ENCODE results near the gene DDOST. TPM values are rescaled to one million over a fixed set of nuclear protein-coding genes. Genes with fewer than 3 reads are reported as not detected.
A peak's percentile ranks its signal among the peaks of the same experiment; 100 is the strongest.

Gene DDOST
- total RNA-seq, 2 experiments from 2014 or later = 111 to 148 TPM

DNA sequence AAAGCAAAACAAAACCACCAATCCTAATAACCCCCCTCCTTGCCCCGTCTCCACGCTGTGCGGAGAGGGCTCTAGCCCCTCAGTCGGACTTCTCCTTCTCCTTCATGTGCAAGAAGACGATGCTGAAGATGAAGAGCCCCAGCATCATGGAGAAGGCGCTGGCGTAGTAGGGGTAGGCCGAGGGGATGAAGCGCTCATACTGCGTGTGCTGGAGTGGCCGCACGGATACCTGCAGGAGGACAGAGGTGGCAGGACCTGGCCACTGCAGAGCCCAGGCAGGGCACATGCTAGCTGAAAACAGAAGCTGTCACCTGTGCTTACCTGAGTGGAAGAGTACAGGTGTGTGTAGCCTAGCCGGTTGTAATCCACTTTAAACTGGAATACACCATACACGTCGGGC lies 8.9 kb downstream of the DDOST start:
- CTCF ChIA-PET (ENCODE audit: unreplicated experiment) = no interaction called here
- TSS peak; percentile 69 for BruUV-seq (replicated peaks)
- intact Hi-C loops (cut with micrococcal nuclease; ENCODE audit: unreplicated experiment) = no loop called here

DNA sequence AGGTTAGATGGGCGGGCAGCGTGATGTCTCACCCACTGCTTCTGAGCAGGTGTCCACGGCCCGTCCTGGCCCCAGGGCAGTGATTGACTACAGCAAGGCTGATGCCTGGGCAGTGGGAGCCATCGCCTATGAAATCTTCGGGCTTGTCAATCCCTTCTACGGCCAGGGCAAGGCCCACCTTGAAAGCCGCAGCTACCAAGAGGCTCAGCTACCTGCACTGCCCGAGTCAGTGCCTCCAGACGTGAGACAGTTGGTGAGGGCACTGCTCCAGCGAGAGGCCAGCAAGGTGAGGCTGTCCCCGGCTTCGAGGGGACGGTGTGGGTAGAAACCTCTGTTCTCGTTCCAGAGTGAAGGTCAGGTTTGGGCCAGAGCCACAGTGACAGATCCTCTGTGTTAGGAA lies 12.2 kb downstream of the DDOST start:
- Histone ChIP-seq H3K36me3 (ENCODE audit: insufficient read depth, low read length) (peaks cover 55% of the 10 kb centered on the region), H3K27ac (ENCODE audit: low read depth, low read length, poor library complexity, severe bottlenecking) (no peak overlapping the region), H3K4me1 (ENCODE audit: insufficient read depth, low read length, poor library complexity, severe bottlenecking) (no peaks in the 10 kb centered on the region), H2AFZ (ENCODE audit: low read length) (no peak overlapping the region), H4K20me1 (ENCODE audit: insufficient read depth, low read length) (no peaks in the 10 kb centered on the region), H3K79me2 (ENCODE audit: insufficient read depth, low read depth, low read length) (no peaks in the 10 kb centered on the region), H3K9me3 (ENCODE audit: low read length) (no peaks in the 10 kb centered on the region), H3K4me3 (ENCODE audit: low read depth, low read length, poor library complexity, severe bottlenecking) (no peak overlapping the region), H3K4me2 (ENCODE audit: low read length) (no peak overlapping the region), H3K9me2 (ENCODE audit: insufficient read depth, low read length) (no peaks in the 10 kb centered on the region)
- DNase-seq (ENCODE audit: low spot score) = no peak
- CTCF ChIA-PET (ENCODE audit: unreplicated experiment) = no interaction called here
- intact Hi-C loops (cut with micrococcal nuclease; ENCODE audit: unreplicated experiment) = no loop called here
- BruUV-seq (replicated peaks) = no TSS peak
- POLR2A ChIA-PET = no interaction called here
- TF ChIP-seq, protein P1, sequence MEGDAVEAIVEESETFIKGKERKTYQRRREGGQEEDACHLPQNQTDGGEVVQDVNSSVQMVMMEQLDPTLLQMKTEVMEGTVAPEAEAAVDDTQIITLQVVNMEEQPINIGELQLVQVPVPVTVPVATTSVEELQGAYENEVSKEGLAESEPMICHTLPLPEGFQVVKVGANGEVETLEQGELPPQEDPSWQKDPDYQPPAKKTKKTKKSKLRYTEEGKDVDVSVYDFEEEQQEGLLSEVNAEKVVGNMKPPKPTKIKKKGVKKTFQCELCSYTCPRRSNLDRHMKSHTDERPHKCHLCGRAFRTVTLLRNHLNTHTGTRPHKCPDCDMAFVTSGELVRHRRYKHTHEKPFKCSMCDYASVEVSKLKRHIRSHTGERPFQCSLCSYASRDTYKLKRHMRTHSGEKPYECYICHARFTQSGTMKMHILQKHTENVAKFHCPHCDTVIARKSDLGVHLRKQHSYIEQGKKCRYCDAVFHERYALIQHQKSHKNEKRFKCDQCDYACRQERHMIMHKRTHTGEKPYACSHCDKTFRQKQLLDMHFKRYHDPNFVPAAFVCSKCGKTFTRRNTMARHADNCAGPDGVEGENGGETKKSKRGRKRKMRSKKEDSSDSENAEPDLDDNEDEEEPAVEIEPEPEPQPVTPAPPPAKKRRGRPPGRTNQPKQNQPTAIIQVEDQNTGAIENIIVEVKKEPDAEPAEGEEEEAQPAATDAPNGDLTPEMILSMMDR (conservative IDR thresholded peaks at IDR 0.05; ENCODE audit: low read length) = no peak
- no peak for TF ChIP-seq EZH2phosphoT487 (IDR thresholded peaks at IDR 0.05; ENCODE audit: borderline replicate concordance, low read depth, low read length)

More for the DNA sequence above, 8.9 kb downstream of the DDOST start:
- no peak for DNase-seq (ENCODE audit: low spot score)
- Histone ChIP-seq H3K4me2 (ENCODE audit: low read length) (no peak overlapping the region), H3K9me2 (ENCODE audit: insufficient read depth, low read length) (no peaks in the 10 kb centered on the region), H3K36me3 (ENCODE audit: insufficient read depth, low read length) (peaks cover 87% of the 10 kb centered on the region), H4K20me1 (ENCODE audit: insufficient read depth, low read length) (no peaks in the 10 kb centered on the region), H3K27ac (ENCODE audit: low read depth, low read length, poor library complexity, severe bottlenecking) (no peak overlapping the region), H3K4me1 (ENCODE audit: insufficient read depth, low read length, poor library complexity, severe bottlenecking) (no peaks in the 10 kb centered on the region), H2AFZ (ENCODE audit: low read length) (no peak overlapping the region), H3K9me3 (ENCODE audit: low read length) (no peaks in the 10 kb centered on the region), H3K79me2 (ENCODE audit: insufficient read depth, low read depth, low read length) (peaks cover 4% of the 10 kb centered on the region; the same call in 1 of the 2 replicates), H3K4me3 (ENCODE audit: low read depth, low read length, poor library complexity, severe bottlenecking) (no peak overlapping the region)
- POLR2A ChIA-PET = no interaction called here
- TF ChIP-seq, protein P1 (conservative IDR thresholded peaks at IDR 0.05; ENCODE audit: low read length) = no peak
- no peak for TF ChIP-seq EZH2phosphoT487 (IDR thresholded peaks at IDR 0.05; ENCODE audit: borderline replicate concordance, low read depth, low read length)

DNA sequence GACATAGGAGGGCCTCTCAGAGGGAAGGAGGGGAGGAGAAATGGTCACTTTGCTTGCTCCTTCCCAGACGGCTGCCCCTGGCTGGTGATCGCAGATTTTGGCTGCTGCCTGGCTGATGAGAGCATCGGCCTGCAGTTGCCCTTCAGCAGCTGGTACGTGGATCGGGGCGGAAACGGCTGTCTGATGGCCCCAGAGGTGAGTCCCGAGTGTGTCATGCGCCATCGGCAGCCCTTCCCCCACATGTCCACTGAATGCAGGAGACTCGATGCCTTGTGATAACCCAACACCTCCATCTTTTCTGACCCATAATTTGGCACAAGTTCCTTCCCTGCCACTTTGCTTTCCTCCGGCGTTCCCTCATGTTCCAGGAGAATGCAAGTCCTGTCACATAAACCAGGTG lies 12.7 kb downstream of the DDOST start:
- no peak overlapping the region for H3K4me3 ChIP-seq (ENCODE audit: low read depth, low read length, poor library complexity, severe bottlenecking)
- no peaks in the 10 kb centered on the region for H3K4me1 ChIP-seq (ENCODE audit: insufficient read depth, low read length, poor library complexity, severe bottlenecking)
- no peaks in the 10 kb centered on the region for H3K79me2 ChIP-seq (ENCODE audit: insufficient read depth, low read depth, low read length)
- no peak for TF ChIP-seq EZH2phosphoT487 (IDR thresholded peaks at IDR 0.05; ENCODE audit: borderline replicate concordance, low read depth, low read length)
- TF ChIP-seq, protein P1 (conservative IDR thresholded peaks at IDR 0.05; ENCODE audit: low read length) = no peak
- no TSS peak for BruUV-seq (replicated peaks)
- DNase-seq (ENCODE audit: low spot score) = no peak
- no peaks in the 10 kb centered on the region for H3K9me2 ChIP-seq (ENCODE audit: insufficient read depth, low read length)
- H3K27ac ChIP-seq (ENCODE audit: low read depth, low read length, poor library complexity, severe bottlenecking) = no peak overlapping the region
- CTCF ChIA-PET (ENCODE audit: unreplicated experiment) = interaction anchor here (0.8 kb wide), 1 partner anchor 15 kb away, joined by 3 read pairs; no protein-coding TSS in a partner anchor
- no peaks in the 10 kb centered on the region for H3K9me3 ChIP-seq (ENCODE audit: low read length)
- POLR2A ChIA-PET = interaction anchor here (1.1 kb wide), 1 partner anchor 15 kb away, joined by 4 read pairs; no protein-coding TSS in a partner anchor
- H2AFZ ChIP-seq (ENCODE audit: low read length) = no peak overlapping the region
- H3K4me2 ChIP-seq (ENCODE audit: low read length) = no peak overlapping the region
- intact Hi-C loops (cut with micrococcal nuclease; ENCODE audit: unreplicated experiment) = no loop called here
- H3K36me3 ChIP-seq (ENCODE audit: insufficient read depth, low read length) = peaks cover 50% of the 10 kb centered on the region
- H4K20me1 ChIP-seq (ENCODE audit: insufficient read depth, low read length) = no peaks in the 10 kb centered on the region

Measured in OCI-LY7 (cell line).